ENCODE measurements around the gene CREB3L2. TPM values are rescaled to one million over a fixed set of nuclear protein-coding genes. Genes with fewer than 3 reads are reported as not detected.
"Not testable (repeated sequence)": the region's sequence is repeated elsewhere in the genome, so short reads cannot be mapped to it uniquely, and the experiment has no call there.

CREB3L2 gene
- total RNA-seq, result 65.9 and 66.9 TPM in 2 replicates
- long read RNA-seq, partial matches to known transcripts, result 2 of 22 reads
- long read RNA-seq, other reads (novel, unspliced or antisense), result 18 of 22 reads

GRCh38 chr7:138001529-138002095 is at the start of gene CREB3L2:
TSS of gene CREB3L2 (minus strand) at chr7:138002086. CDS start at chr7:138001705, 381 bp downstream.
- Mint-ChIP-seq H3K27ac (peak within 1 kb of the TSS; percentile 99), H3K27me3 (no peaks in the 10 kb centered on the region), H3K36me3 (ENCODE audit: insufficient read depth) (peaks cover 8% of the 10 kb centered on the region), H3K4me1 (ENCODE audit: low read depth) (peaks cover 27% of the 10 kb centered on the region), H3K9me3 (ENCODE audit: low read depth) (no peaks in the 10 kb centered on the region), H3K4me3 (ENCODE audit: low read depth) (peak within 1 kb of the TSS; percentile 96)
- DNase-seq (ENCODE audit: low spot score, unreplicated experiment), result peak; percentile 47
- no peak for TF ChIP-seq CTCF (IDR thresholded peaks at IDR 0.05; ENCODE audit: unreplicated experiment)

GRCh38 chr7:138049505-138050116 is 47.7 kb upstream of the CREB3L2 start:
- Mint-ChIP-seq H3K9me3 (ENCODE audit: low read depth) (peaks cover 5% of the 10 kb centered on the region), H3K4me3 (ENCODE audit: low read depth) (no peak overlapping the region), H3K27me3 (no peaks in the 10 kb centered on the region), H3K36me3 (ENCODE audit: insufficient read depth) (peaks cover 1% of the 10 kb centered on the region), H3K27ac (no peak overlapping the region), H3K4me1 (ENCODE audit: low read depth) (peaks cover 16% of the 10 kb centered on the region)
- no peak for DNase-seq (ENCODE audit: low spot score, unreplicated experiment)
- no peak for TF ChIP-seq CTCF (IDR thresholded peaks at IDR 0.05; ENCODE audit: unreplicated experiment)

- TF ChIP-seq CTCF (IDR thresholded peaks at IDR 0.05; ENCODE audit: unreplicated experiment), result no peak
- H3K27me3 Mint-ChIP-seq, result no peaks in the 10 kb centered on the region
- no peak for DNase-seq (ENCODE audit: low spot score, unreplicated experiment)
- no peak overlapping the region for H3K27ac Mint-ChIP-seq
- peaks cover 16% of the 10 kb centered on the region for H3K4me1 Mint-ChIP-seq (ENCODE audit: low read depth)
- peaks cover 1% of the 10 kb centered on the region for H3K36me3 Mint-ChIP-seq (ENCODE audit: insufficient read depth)
- H3K9me3 Mint-ChIP-seq (ENCODE audit: low read depth), result peaks cover 5% of the 10 kb centered on the region
- H3K4me3 Mint-ChIP-seq (ENCODE audit: low read depth), result no peak overlapping the region
Observed at GRCh38 chr7:138047907-138048306, 46.0 kb upstream of the CREB3L2 start.

- Mint-ChIP-seq H3K36me3 (ENCODE audit: insufficient read depth) (no peaks in the 10 kb centered on the region), H3K27me3 (no peaks in the 10 kb centered on the region), H3K4me1 (ENCODE audit: low read depth) (peaks cover 12% of the 10 kb centered on the region), H3K9me3 (ENCODE audit: low read depth) (peaks cover 6% of the 10 kb centered on the region), H3K27ac (no peak overlapping the region), H3K4me3 (ENCODE audit: low read depth) (no peak overlapping the region)
- DNase-seq (ENCODE audit: low spot score, unreplicated experiment), result no peak
- TF ChIP-seq CTCF (IDR thresholded peaks at IDR 0.05; ENCODE audit: unreplicated experiment), result no peak
Observed at GRCh38 chr7:138044897-138045296, 43.0 kb upstream of the CREB3L2 start.

- H3K9me3 Mint-ChIP-seq (ENCODE audit: low read depth), result peaks cover 26% of the 10 kb centered on the region
- not testable (repeated sequence) for H3K36me3 Mint-ChIP-seq (ENCODE audit: insufficient read depth)
Observed at GRCh38 chr7:138040063-138040462, 38.2 kb upstream of the CREB3L2 start.

GRCh38 chr7:138036135-138036534 is 34.2 kb upstream of the CREB3L2 start:
- TF ChIP-seq CTCF (IDR thresholded peaks at IDR 0.05; ENCODE audit: unreplicated experiment), result no peak
- peaks cover 9% of the 10 kb centered on the region for H3K36me3 Mint-ChIP-seq (ENCODE audit: insufficient read depth)
- no peaks in the 10 kb centered on the region for H3K4me1 Mint-ChIP-seq (ENCODE audit: low read depth)
- no peaks in the 10 kb centered on the region for H3K27me3 Mint-ChIP-seq
- peaks cover 28% of the 10 kb centered on the region for H3K9me3 Mint-ChIP-seq (ENCODE audit: low read depth)
- H3K27ac Mint-ChIP-seq, result no peak overlapping the region
- H3K4me3 Mint-ChIP-seq (ENCODE audit: low read depth), result no peak overlapping the region
- no peak for DNase-seq (ENCODE audit: low spot score, unreplicated experiment)

More at GRCh38 chr7:138040063-138040462, 38.2 kb upstream of the CREB3L2 start:
- not testable (repeated sequence) for H3K27me3 Mint-ChIP-seq; DNase-seq (ENCODE audit: low spot score, unreplicated experiment); H3K4me3 Mint-ChIP-seq (ENCODE audit: low read depth); H3K4me1 Mint-ChIP-seq (ENCODE audit: low read depth); H3K27ac Mint-ChIP-seq
